A549 (cell line): ENCODE data around the gene COPS6.

Experiments
- RAD21 ChIP-seq, 2 experiments: fragments of >200 bp in 1 of 2; sonication (Bioruptor Twin) in 1 of 2; formaldehyde crosslinking in 1 of 2; IDR thresholded peaks in 1 of 2; conservative IDR thresholded peaks in 1 of 2; 2 replicates in 1 of 2; 3 replicates in 1 of 2; pipeline ENCODE4 v1.6.1; 2012 to 2018; ENCODE audit warnings: inconsistent platforms in 1 of 2
- RFX5 ChIP-seq: fragments of 450-650 bp; IDR thresholded peaks from 2 replicates; pipeline ENCODE4 v1.7.1; 2014; ENCODE audit warnings: antibody characterized with exemption, mild to moderate bottlenecking, moderate library complexity
- TF ChIP-seq, protein P1 (sequence below): fragments of >200 bp; sonication (Bioruptor Twin); formaldehyde crosslinking; IDR thresholded peaks from 3 replicates; pipeline ENCODE4 v1.5.1; 2016
- TF ChIP-seq, protein P2 (sequence below): fragments of >200 bp; sonication (Bioruptor Twin); formaldehyde crosslinking; IDR thresholded peaks from 3 replicates; pipeline ENCODE4 v1.6.1; 2016

DNA sequence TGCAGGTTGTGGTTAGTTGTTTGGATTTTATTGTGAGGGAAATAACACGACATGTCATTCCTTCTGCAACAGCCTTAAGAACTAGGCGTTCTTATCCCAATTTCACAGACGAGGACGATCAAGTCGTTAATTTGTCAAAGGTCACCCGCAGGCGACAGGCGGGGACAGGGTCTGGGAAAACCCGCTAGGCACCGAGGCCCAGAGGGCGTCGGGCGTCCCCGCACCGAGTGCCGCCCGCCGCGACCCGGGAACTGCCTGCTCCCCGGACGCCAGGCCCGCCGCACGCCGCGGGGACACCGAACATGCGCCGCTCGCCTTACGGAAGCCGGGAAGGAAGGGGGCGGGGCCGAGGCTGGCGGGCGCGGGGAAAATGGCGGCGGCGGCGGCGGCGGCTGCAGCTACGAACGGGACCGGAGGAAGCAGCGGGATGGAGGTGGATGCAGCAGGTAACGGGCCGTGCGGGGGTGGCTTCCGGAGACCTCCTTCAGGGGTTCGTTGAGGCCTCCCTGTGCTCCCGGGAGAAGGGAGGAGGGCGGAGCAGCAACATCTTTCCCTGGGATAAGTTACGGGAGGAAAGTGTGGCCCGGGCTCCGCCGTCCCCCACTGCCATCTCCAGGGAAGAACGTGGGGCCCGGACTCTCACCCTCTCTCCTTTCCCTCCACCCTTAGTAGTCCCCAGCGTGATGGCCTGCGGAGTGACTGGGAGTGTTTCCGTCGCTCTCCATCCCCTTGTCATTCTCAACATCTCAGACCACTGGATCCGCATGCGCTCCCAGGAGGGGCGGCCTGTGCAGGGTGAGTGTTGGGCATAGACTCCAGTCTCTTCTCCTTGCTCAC, at the start of gene COPS6:
- TF ChIP-seq, protein P1, sequence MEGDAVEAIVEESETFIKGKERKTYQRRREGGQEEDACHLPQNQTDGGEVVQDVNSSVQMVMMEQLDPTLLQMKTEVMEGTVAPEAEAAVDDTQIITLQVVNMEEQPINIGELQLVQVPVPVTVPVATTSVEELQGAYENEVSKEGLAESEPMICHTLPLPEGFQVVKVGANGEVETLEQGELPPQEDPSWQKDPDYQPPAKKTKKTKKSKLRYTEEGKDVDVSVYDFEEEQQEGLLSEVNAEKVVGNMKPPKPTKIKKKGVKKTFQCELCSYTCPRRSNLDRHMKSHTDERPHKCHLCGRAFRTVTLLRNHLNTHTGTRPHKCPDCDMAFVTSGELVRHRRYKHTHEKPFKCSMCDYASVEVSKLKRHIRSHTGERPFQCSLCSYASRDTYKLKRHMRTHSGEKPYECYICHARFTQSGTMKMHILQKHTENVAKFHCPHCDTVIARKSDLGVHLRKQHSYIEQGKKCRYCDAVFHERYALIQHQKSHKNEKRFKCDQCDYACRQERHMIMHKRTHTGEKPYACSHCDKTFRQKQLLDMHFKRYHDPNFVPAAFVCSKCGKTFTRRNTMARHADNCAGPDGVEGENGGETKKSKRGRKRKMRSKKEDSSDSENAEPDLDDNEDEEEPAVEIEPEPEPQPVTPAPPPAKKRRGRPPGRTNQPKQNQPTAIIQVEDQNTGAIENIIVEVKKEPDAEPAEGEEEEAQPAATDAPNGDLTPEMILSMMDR: no peak
- TF ChIP-seq RAD21 (conservative IDR thresholded peaks at IDR 0.05 in 1 of 2, IDR thresholded peaks at IDR 0.05 in 1 of 2) (no peak), RFX5 (no peak)
- TF ChIP-seq, protein P2, sequence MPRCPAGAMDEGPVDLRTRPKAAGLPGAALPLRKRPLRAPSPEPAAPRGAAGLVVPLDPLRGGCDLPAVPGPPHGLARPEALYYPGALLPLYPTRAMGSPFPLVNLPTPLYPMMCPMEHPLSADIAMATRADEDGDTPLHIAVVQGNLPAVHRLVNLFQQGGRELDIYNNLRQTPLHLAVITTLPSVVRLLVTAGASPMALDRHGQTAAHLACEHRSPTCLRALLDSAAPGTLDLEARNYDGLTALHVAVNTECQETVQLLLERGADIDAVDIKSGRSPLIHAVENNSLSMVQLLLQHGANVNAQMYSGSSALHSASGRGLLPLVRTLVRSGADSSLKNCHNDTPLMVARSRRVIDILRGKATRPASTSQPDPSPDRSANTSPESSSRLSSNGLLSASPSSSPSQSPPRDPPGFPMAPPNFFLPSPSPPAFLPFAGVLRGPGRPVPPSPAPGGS: peak; percentile 86; the same call in 2 of the 3 replicates
